Measurements from ENCODE around the gene FNDC1.

DNA sequence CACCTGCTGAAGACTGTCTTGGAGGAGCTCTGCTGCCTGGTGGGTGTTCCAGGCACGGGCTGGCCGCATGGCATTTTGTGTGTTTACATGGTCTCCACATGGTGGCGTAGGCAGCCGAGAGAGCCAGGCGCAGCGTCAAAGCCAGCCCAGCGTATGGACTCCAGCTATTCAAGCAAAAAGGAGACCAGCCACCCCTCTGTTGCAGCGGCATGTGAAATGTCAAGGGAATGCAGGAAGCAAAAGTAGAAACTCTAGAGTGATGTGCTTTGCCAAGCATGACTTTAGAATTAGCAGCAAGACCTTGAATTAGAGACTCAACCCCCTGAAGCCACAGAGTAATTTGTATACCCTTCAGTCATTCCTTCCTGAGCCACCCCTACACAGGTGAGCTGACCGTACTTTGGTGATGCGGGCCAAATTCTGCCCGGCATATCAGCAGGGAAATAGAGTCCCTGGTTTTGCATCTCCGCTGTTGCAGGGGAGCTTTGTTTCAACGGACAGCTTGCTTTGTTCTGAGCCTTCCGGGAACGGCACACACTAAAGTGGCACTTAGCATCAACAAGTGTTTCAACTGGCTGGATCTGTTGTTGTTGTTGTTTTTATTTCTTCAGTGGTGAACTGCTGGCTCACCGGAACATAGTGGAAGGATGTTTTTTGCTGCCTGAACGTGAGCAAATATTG, 48.5 kb downstream of the FNDC1 start:
- TF ChIP-seq, protein P1, sequence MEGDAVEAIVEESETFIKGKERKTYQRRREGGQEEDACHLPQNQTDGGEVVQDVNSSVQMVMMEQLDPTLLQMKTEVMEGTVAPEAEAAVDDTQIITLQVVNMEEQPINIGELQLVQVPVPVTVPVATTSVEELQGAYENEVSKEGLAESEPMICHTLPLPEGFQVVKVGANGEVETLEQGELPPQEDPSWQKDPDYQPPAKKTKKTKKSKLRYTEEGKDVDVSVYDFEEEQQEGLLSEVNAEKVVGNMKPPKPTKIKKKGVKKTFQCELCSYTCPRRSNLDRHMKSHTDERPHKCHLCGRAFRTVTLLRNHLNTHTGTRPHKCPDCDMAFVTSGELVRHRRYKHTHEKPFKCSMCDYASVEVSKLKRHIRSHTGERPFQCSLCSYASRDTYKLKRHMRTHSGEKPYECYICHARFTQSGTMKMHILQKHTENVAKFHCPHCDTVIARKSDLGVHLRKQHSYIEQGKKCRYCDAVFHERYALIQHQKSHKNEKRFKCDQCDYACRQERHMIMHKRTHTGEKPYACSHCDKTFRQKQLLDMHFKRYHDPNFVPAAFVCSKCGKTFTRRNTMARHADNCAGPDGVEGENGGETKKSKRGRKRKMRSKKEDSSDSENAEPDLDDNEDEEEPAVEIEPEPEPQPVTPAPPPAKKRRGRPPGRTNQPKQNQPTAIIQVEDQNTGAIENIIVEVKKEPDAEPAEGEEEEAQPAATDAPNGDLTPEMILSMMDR (conservative IDR thresholded peaks at IDR 0.05 in 1 of 2, IDR thresholded peaks at IDR 0.05 in 1 of 2; ENCODE audit: extremely low read depth in 1 of 2, insufficient read depth in 1 of 2, low read depth in 1 of 2, low read length in 2 of 2), result no peak
- TF ChIP-seq EZH2 (IDR thresholded peaks at IDR 0.05; ENCODE audit: borderline replicate concordance, low read length), result no peak
